GM23338 (cell line): ENCODE results near the gene RUNX3. TPM values are rescaled to one million over a fixed set of nuclear protein-coding genes. Genes with fewer than 3 reads are reported as not detected.

Experiments used
- ATAC-seq: fragments of 200-7000 bp; cut with Tn5 transposase; 3 replicates; pipeline ENCODE4 v1.9.1; 2020
- DNase-seq: peaks from one replicate; pipeline ENCODE4 v3.0.0-alpha.2; 2015; ENCODE audit warnings: low spot score
- H2AFZ ChIP-seq: fragments of 200-600 bp; sonication (generic); 2 replicates; pipeline ENCODE4 v1.8.0; 2016; ENCODE audit warnings: antibody characterized with exemption, mild to moderate bottlenecking, moderate library complexity
- H3F3A ChIP-seq: fragments of 200-600 bp; sonication (generic); replicated peaks from 2 replicates; pipeline ENCODE4 v1.8.0; 2017; ENCODE audit warnings: antibody characterized with exemption, mixed run types, low read depth
- H3K27ac ChIP-seq: fragments of 200-600 bp; sonication (generic); 2 replicates; pipeline ENCODE4 v1.6.1; 2016; ENCODE audit warnings: low read depth
- H3K27me3 ChIP-seq: fragments of 200-600 bp; sonication (generic); 2 replicates; pipeline ENCODE4 v1.8.0; 2016; ENCODE audit warnings: mild to moderate bottlenecking, mixed run types, moderate library complexity; ENCODE audit not compliant: insufficient read depth
- H3K36me3 ChIP-seq: fragments of 200-600 bp; sonication (generic); 2 replicates; pipeline ENCODE4 v1.8.0; 2016; ENCODE audit warnings: mild to moderate bottlenecking; ENCODE audit not compliant: insufficient read depth
- H3K4me1 ChIP-seq: fragments of 200-600 bp; sonication (generic); 2 replicates; pipeline ENCODE4 v1.8.0; 2016; ENCODE audit warnings: mild to moderate bottlenecking, moderate library complexity; ENCODE audit not compliant: insufficient read depth
- H3K4me2 ChIP-seq: fragments of 200-600 bp; sonication (generic); 2 replicates; pipeline ENCODE4 v1.7.1; 2017; ENCODE audit warnings: mixed run types
- H3K4me3 ChIP-seq: fragments of 200-600 bp; sonication (generic); 2 replicates; pipeline ENCODE4 v1.6.1; 2016; ENCODE audit warnings: mixed run types
- H3K79me2 ChIP-seq: fragments of 200-600 bp; sonication (generic); replicated peaks from 2 replicates; pipeline ENCODE4 v1.8.0; 2017; ENCODE audit warnings: mild to moderate bottlenecking; ENCODE audit not compliant: insufficient read depth
- H3K9me2 ChIP-seq: fragments of 200-600 bp; sonication (generic); 2 replicates; pipeline ENCODE4 v1.8.0; 2017; ENCODE audit not compliant: insufficient read depth
- H4K20me1 ChIP-seq: fragments of 200-600 bp; sonication (generic); replicated peaks from 2 replicates; pipeline ENCODE4 v1.8.0; 2017; ENCODE audit warnings: mild to moderate bottlenecking; ENCODE audit not compliant: insufficient read depth
- H3K27ac Mint-ChIP-seq: 2 replicates; pipeline ENCODE4 v1.8.0; 2020; ENCODE audit warnings: inconsistent platforms, mild to moderate bottlenecking, moderate library complexity, mixed read lengths
- H3K27me3 Mint-ChIP-seq: 3 replicates; pipeline ENCODE4 v1.8.0; 2022; ENCODE audit warnings: low read depth, mild to moderate bottlenecking, moderate library complexity, mixed read lengths, inconsistent platforms; ENCODE audit not compliant: insufficient read depth, poor library complexity
- H3K36me3 Mint-ChIP-seq: 3 replicates; pipeline ENCODE4 v1.8.0; 2021; ENCODE audit warnings: low read depth, mild to moderate bottlenecking, inconsistent platforms, moderate library complexity, mixed read lengths
- H3K4me1 Mint-ChIP-seq: 3 replicates; pipeline ENCODE4 v1.8.0; 2020; ENCODE audit warnings: mild to moderate bottlenecking, inconsistent platforms, mixed read lengths
- H3K4me3 Mint-ChIP-seq: 3 replicates; pipeline ENCODE4 v1.8.0; 2021; ENCODE audit warnings: moderate library complexity, mild to moderate bottlenecking, inconsistent platforms, mixed read lengths
- H3K9me3 Mint-ChIP-seq: 3 replicates; pipeline ENCODE4 v1.8.0; 2020; ENCODE audit warnings: moderate library complexity, mild to moderate bottlenecking, inconsistent platforms, mixed read lengths
- JUNB ChIP-seq: IDR thresholded peaks from one replicate; pipeline ENCODE4 v1.6.1; 2016; ENCODE audit warnings: antibody characterized with exemption; ENCODE audit not compliant: unreplicated experiment
- ZNF114 ChIP-seq: fragments of 250-450 bp; sonication (Bioruptor Pico); IDR thresholded peaks from 2 replicates; pipeline ENCODE4 v1.5.0; 2020; ENCODE audit warnings: mild to moderate bottlenecking, moderate library complexity
- ZNF331 ChIP-seq: fragments of 250-450 bp; sonication (Bioruptor Pico); IDR thresholded peaks from 2 replicates; pipeline ENCODE4 v1.5.0; 2020; ENCODE audit warnings: low read depth, mild to moderate bottlenecking, moderate library complexity
- ZNF462 ChIP-seq: fragments of 250-450 bp; sonication (Bioruptor Pico); IDR thresholded peaks from 2 replicates; pipeline ENCODE4 v1.5.0; 2020; ENCODE audit warnings: mild to moderate bottlenecking, moderate library complexity
- polyA plus RNA-seq: library from polyadenylated mRNA; unstranded; fragments of >200 nt; fragmentation: Nextera tagmentation; extraction: Ambion mirVana; gene quantifications from 2 replicates; pipeline ENCODE4 v1.2.1, GENCODE V29; 2016
- total RNA-seq: library from RNA; depleted of rRNA; stranded (reverse); fragments of >200 nt; shearing (Covaris generic); gene quantifications from 2 replicates; pipeline ENCODE4 v1.2.3, GENCODE V29; 2014
- TF ChIP-seq, protein P1 (sequence below): IDR thresholded peaks from one replicate; pipeline ENCODE4 v1.6.1; 2018; ENCODE audit warnings: antibody characterized with exemption; ENCODE audit not compliant: unreplicated experiment
- TF ChIP-seq, protein P2 (sequence below), 2 experiments: fragments of 200-600 bp in 1 of 2; sonication (generic) in 1 of 2; conservative IDR thresholded peaks; 2 replicates each; pipeline versions ENCODE4 v1.5.1 to v1.6.1; 2016 to 2017; ENCODE audit warnings: antibody characterized with exemption in 2 of 2, low read depth in 2 of 2, mild to moderate bottlenecking in 2 of 2, moderate library complexity in 1 of 2

RUNX3 gene
- total and polyA plus RNA-seq, 2 experiments from 2014 or later = 0.23 to 0.73 TPM

GRCh38 chr1:24899581-24900485 is 30.2 kb downstream of the RUNX3 start (continued):
- no peak for TF ChIP-seq ZNF462 (CRISPR knock-in tag)

GRCh38 chr1:24898909-24899439 is 31.1 kb downstream of the RUNX3 start:
- Histone ChIP-seq H3K4me1 (no peaks in the 10 kb centered on the region), H3K4me2 (no peak overlapping the region), H3K36me3 (no peaks in the 10 kb centered on the region), H3F3A (no peaks in the 10 kb centered on the region), H2AFZ (no peak overlapping the region), H3K27me3 (no peaks in the 10 kb centered on the region), H3K79me2 (no peaks in the 10 kb centered on the region), H3K9me2 (no peaks in the 10 kb centered on the region), H4K20me1 (no peaks in the 10 kb centered on the region), H3K4me3 (no peak overlapping the region), H3K27ac (no peak overlapping the region)
- Mint-ChIP-seq H3K36me3 (no peaks in the 10 kb centered on the region), H3K4me1 (peaks cover 16% of the 10 kb centered on the region), H3K27ac (no peak overlapping the region), H3K9me3 (no peaks in the 10 kb centered on the region), H3K4me3 (no peak overlapping the region), H3K27me3 (peaks cover 14% of the 10 kb centered on the region)
- ATAC-seq (no peak), DNase-seq (no peak)
- TF ChIP-seq ZNF331 (CRISPR knock-in tag) (no peak), ZNF114 (CRISPR knock-in tag) (no peak), JUNB (no peak)
- TF ChIP-seq, protein P1, sequence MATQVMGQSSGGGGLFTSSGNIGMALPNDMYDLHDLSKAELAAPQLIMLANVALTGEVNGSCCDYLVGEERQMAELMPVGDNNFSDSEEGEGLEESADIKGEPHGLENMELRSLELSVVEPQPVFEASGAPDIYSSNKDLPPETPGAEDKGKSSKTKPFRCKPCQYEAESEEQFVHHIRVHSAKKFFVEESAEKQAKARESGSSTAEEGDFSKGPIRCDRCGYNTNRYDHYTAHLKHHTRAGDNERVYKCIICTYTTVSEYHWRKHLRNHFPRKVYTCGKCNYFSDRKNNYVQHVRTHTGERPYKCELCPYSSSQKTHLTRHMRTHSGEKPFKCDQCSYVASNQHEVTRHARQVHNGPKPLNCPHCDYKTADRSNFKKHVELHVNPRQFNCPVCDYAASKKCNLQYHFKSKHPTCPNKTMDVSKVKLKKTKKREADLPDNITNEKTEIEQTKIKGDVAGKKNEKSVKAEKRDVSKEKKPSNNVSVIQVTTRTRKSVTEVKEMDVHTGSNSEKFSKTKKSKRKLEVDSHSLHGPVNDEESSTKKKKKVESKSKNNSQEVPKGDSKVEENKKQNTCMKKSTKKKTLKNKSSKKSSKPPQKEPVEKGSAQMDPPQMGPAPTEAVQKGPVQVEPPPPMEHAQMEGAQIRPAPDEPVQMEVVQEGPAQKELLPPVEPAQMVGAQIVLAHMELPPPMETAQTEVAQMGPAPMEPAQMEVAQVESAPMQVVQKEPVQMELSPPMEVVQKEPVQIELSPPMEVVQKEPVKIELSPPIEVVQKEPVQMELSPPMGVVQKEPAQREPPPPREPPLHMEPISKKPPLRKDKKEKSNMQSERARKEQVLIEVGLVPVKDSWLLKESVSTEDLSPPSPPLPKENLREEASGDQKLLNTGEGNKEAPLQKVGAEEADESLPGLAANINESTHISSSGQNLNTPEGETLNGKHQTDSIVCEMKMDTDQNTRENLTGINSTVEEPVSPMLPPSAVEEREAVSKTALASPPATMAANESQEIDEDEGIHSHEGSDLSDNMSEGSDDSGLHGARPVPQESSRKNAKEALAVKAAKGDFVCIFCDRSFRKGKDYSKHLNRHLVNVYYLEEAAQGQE = no peak
- TF ChIP-seq, protein P2, sequence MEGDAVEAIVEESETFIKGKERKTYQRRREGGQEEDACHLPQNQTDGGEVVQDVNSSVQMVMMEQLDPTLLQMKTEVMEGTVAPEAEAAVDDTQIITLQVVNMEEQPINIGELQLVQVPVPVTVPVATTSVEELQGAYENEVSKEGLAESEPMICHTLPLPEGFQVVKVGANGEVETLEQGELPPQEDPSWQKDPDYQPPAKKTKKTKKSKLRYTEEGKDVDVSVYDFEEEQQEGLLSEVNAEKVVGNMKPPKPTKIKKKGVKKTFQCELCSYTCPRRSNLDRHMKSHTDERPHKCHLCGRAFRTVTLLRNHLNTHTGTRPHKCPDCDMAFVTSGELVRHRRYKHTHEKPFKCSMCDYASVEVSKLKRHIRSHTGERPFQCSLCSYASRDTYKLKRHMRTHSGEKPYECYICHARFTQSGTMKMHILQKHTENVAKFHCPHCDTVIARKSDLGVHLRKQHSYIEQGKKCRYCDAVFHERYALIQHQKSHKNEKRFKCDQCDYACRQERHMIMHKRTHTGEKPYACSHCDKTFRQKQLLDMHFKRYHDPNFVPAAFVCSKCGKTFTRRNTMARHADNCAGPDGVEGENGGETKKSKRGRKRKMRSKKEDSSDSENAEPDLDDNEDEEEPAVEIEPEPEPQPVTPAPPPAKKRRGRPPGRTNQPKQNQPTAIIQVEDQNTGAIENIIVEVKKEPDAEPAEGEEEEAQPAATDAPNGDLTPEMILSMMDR (conservative IDR thresholded peaks at IDR 0.05; ENCODE audit: low read depth in 2 of 2) = no peak
